GM12892 (cell line): ENCODE data around the gene ITGA8.

Experiments used
- POLR2A ChIP-seq: IDR thresholded peaks from 2 replicates; pipeline ENCODE4 v1.6.1; 2011; ENCODE audit warnings: low read depth, low read length, control low read depth
- POLR2AphosphoS5 ChIP-seq: IDR thresholded peaks from 2 replicates; pipeline ENCODE4 v1.6.1; 2011; ENCODE audit warnings: low read depth, low read length, control low read depth
- TAF1 ChIP-seq: IDR thresholded peaks from 2 replicates; pipeline ENCODE4 v1.6.1; 2011; ENCODE audit warnings: low read depth, mild to moderate bottlenecking, control low read depth, low read length, borderline replicate concordance

- TF ChIP-seq POLR2A: no peak
- TF ChIP-seq TAF1: no peak
- TF ChIP-seq POLR2AphosphoS5: no peak
These were observed 255.3 kb downstream of the ITGA8 start for GRCh38 chr10:15464381-15464780.
